ENCODE data around the gene KY. TPM values are rescaled to one million over a fixed set of nuclear protein-coding genes. Genes with fewer than 3 reads are reported as not detected.

The KY gene
- total and polyA plus RNA-seq, 2 experiments from 2014 or later, result not detected

DNA sequence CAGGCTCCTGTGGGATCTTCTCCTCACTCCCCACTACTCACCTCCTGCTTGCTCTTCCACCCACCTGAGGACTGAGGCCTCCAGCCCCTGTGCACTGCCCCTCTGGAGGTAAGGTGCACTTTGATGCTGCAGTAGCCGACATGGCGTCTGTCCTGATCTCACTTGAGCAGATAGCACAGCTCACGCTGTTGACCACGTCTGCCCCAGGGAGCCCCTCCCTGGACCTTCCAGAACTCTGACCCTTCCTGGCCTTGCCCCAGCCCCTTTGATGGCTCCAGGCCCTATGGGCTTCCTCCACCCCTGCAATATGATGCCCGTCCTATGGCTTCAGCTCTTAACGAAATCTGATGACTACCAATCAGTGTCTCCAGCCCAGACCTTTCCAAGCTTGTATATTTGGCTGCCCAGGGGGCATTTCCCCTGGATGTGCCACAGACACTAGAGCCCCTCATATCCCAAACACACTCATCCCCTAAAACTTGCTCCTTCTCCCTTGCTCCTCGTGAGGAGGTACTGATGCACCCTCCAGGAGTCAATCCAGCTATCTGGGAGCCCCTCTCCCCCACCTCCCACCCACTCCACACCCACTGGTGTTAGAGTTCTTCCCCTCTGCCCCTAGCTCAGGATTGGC is 27.1 kb downstream of the KY start:
- peaks cover 13% of the 10 kb centered on the region for H3K27me3 Mint-ChIP-seq (ENCODE audit: insufficient read depth, low read depth, poor library complexity)
- H3K79me2 ChIP-seq (replicated peaks; ENCODE audit: insufficient read depth), result no peaks in the 10 kb centered on the region
- H4K20me1 ChIP-seq (replicated peaks; ENCODE audit: insufficient read depth), result no peaks in the 10 kb centered on the region
- H3K27ac Mint-ChIP-seq, result no peak overlapping the region
- DNase-seq (ENCODE audit: low spot score) (no peak), ATAC-seq (no peak)
- no peaks in the 10 kb centered on the region for H3K9me3 Mint-ChIP-seq
- no peak overlapping the region for H3K4me2 ChIP-seq
- H3K27me3 ChIP-seq (ENCODE audit: insufficient read depth), result no peaks in the 10 kb centered on the region
- no peak overlapping the region for H3K4me3 ChIP-seq
- no peak overlapping the region for H3K27ac ChIP-seq (ENCODE audit: low read depth)
- H3K4me1 Mint-ChIP-seq, result peaks cover 1% of the 10 kb centered on the region; the same call in 2 of the 3 replicates
- no peak overlapping the region for H3K4me3 Mint-ChIP-seq
- H3K4me1 ChIP-seq (ENCODE audit: insufficient read depth), result no peaks in the 10 kb centered on the region
- H3K36me3 Mint-ChIP-seq (ENCODE audit: low read depth), result no peaks in the 10 kb centered on the region
- H2AFZ ChIP-seq, result no peak overlapping the region
- 0 out of 2 replicates have a peak, but pooled peaks cover 10% of the 10 kb centered on the region for H3K9me2 ChIP-seq (ENCODE audit: insufficient read depth)
- TF ChIP-seq NANOG (IDR thresholded peaks at IDR 0.05; ENCODE audit: borderline replicate concordance) (no peak), POLR2AphosphoS5 (IDR thresholded peaks at IDR 0.05; ENCODE audit: low read depth) (no peak), ZNF331 (CRISPR knock-in tag; IDR thresholded peaks at IDR 0.05; ENCODE audit: low read depth) (no peak), ZNF114 (CRISPR knock-in tag; IDR thresholded peaks at IDR 0.05) (no peak)
- TF ChIP-seq, protein P1, sequence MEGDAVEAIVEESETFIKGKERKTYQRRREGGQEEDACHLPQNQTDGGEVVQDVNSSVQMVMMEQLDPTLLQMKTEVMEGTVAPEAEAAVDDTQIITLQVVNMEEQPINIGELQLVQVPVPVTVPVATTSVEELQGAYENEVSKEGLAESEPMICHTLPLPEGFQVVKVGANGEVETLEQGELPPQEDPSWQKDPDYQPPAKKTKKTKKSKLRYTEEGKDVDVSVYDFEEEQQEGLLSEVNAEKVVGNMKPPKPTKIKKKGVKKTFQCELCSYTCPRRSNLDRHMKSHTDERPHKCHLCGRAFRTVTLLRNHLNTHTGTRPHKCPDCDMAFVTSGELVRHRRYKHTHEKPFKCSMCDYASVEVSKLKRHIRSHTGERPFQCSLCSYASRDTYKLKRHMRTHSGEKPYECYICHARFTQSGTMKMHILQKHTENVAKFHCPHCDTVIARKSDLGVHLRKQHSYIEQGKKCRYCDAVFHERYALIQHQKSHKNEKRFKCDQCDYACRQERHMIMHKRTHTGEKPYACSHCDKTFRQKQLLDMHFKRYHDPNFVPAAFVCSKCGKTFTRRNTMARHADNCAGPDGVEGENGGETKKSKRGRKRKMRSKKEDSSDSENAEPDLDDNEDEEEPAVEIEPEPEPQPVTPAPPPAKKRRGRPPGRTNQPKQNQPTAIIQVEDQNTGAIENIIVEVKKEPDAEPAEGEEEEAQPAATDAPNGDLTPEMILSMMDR (conservative IDR thresholded peaks at IDR 0.05; ENCODE audit: low read depth in 2 of 2), result no peak
- TF ChIP-seq, protein P2, sequence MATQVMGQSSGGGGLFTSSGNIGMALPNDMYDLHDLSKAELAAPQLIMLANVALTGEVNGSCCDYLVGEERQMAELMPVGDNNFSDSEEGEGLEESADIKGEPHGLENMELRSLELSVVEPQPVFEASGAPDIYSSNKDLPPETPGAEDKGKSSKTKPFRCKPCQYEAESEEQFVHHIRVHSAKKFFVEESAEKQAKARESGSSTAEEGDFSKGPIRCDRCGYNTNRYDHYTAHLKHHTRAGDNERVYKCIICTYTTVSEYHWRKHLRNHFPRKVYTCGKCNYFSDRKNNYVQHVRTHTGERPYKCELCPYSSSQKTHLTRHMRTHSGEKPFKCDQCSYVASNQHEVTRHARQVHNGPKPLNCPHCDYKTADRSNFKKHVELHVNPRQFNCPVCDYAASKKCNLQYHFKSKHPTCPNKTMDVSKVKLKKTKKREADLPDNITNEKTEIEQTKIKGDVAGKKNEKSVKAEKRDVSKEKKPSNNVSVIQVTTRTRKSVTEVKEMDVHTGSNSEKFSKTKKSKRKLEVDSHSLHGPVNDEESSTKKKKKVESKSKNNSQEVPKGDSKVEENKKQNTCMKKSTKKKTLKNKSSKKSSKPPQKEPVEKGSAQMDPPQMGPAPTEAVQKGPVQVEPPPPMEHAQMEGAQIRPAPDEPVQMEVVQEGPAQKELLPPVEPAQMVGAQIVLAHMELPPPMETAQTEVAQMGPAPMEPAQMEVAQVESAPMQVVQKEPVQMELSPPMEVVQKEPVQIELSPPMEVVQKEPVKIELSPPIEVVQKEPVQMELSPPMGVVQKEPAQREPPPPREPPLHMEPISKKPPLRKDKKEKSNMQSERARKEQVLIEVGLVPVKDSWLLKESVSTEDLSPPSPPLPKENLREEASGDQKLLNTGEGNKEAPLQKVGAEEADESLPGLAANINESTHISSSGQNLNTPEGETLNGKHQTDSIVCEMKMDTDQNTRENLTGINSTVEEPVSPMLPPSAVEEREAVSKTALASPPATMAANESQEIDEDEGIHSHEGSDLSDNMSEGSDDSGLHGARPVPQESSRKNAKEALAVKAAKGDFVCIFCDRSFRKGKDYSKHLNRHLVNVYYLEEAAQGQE (IDR thresholded peaks at IDR 0.05; ENCODE audit: unreplicated experiment), result no peak
- TF ChIP-seq, protein P3, sequence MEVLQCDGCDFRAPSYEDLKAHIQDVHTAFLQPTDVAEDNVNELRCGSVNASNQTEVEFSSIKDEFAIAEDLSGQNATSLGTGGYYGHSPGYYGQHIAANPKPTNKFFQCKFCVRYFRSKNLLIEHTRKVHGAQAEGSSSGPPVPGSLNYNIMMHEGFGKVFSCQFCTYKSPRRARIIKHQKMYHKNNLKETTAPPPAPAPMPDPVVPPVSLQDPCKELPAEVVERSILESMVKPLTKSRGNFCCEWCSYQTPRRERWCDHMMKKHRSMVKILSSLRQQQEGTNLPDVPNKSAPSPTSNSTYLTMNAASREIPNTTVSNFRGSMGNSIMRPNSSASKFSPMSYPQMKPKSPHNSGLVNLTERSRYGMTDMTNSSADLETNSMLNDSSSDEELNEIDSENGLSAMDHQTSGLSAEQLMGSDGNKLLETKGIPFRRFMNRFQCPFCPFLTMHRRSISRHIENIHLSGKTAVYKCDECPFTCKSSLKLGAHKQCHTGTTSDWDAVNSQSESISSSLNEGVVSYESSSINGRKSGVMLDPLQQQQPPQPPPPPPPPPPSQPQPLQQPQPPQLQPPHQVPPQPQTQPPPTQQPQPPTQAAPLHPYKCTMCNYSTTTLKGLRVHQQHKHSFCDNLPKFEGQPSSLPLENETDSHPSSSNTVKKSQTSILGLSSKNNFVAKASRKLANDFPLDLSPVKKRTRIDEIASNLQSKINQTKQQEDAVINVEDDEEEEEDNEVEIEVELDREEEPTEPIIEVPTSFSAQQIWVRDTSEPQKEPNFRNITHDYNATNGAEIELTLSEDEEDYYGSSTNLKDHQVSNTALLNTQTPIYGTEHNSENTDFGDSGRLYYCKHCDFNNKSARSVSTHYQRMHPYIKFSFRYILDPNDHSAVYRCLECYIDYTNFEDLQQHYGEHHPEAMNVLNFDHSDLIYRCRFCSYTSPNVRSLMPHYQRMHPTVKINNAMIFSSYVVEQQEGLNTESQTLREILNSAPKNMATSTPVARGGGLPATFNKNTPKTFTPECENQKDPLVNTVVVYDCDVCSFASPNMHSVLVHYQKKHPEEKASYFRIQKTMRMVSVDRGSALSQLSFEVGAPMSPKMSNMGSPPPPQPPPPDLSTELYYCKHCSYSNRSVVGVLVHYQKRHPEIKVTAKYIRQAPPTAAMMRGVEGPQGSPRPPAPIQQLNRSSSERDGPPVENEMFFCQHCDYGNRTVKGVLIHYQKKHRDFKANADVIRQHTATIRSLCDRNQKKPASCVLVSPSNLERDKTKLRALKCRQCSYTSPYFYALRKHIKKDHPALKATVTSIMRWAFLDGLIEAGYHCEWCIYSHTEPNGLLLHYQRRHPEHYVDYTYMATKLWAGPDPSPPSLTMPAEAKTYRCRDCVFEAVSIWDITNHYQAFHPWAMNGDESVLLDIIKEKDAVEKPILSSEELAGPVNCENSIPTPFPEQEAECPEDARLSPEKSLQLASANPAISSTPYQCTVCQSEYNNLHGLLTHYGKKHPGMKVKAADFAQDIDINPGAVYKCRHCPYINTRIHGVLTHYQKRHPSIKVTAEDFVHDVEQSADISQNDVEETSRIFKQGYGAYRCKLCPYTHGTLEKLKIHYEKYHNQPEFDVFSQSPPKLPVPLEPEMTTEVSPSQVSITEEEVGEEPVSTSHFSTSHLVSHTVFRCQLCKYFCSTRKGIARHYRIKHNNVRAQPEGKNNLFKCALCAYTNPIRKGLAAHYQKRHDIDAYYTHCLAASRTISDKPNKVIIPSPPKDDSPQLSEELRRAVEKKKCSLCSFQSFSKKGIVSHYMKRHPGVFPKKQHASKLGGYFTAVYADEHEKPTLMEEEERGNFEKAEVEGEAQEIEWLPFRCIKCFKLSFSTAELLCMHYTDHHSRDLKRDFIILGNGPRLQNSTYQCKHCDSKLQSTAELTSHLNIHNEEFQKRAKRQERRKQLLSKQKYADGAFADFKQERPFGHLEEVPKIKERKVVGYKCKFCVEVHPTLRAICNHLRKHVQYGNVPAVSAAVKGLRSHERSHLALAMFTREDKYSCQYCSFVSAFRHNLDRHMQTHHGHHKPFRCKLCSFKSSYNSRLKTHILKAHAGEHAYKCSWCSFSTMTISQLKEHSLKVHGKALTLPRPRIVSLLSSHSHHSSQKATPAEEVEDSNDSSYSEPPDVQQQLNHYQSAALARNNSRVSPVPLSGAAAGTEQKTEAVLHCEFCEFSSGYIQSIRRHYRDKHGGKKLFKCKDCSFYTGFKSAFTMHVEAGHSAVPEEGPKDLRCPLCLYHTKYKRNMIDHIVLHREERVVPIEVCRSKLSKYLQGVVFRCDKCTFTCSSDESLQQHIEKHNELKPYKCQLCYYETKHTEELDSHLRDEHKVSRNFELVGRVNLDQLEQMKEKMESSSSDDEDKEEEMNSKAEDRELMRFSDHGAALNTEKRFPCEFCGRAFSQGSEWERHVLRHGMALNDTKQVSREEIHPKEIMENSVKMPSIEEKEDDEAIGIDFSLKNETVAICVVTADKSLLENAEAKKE (CRISPR knock-in tag; IDR thresholded peaks at IDR 0.05), result no peak
- no peaks in the 10 kb centered on the region for H3K36me3 ChIP-seq (ENCODE audit: insufficient read depth)
- no peaks in the 10 kb centered on the region for H3F3A ChIP-seq (replicated peaks; ENCODE audit: low read depth)

All from GM23338 (cell line).